GM12875 (cell line): ENCODE results near the gene RASL10B.

Experiments used
- H3K4me3 ChIP-seq: one replicate; pipeline ENCODE4 v1.5.1; 2011; ENCODE audit warnings: low read depth, low read length, control low read depth
- CTCF ChIP-seq: IDR thresholded peaks from 2 replicates; pipeline ENCODE4 v1.5.1; 2011; ENCODE audit warnings: low read depth, mild to moderate bottlenecking, control low read depth, inconsistent platforms, low read length, moderate library complexity, borderline replicate concordance; ENCODE audit not compliant: insufficient read depth

The RASL10B gene

GRCh38 chr17:35731239-35731916 is at the start of gene RASL10B:
Gene RASL10B (plus strand): TSS chr17:35731639. CDS start chr17:35735185, 3,546 bp downstream.
- TF ChIP-seq CTCF, result no peak
- no peak within 1 kb of the TSS for H3K4me3 ChIP-seq

- TF ChIP-seq CTCF, result no peak
- H3K4me3 ChIP-seq, result no peak overlapping the region
Measured at GRCh38 chr17:35683591-35683990, 47.8 kb upstream of the RASL10B start.

GRCh38 chr17:35684055-35684802 is 47.2 kb upstream of the RASL10B start:
- H3K4me3 ChIP-seq, result no peak overlapping the region
- no peak for TF ChIP-seq CTCF

GRCh38 chr17:35692512-35693210 is 38.8 kb upstream of the RASL10B start:
- no peak overlapping the region for H3K4me3 ChIP-seq
- no peak for TF ChIP-seq CTCF

- TF ChIP-seq CTCF, result no peak
- H3K4me3 ChIP-seq, result no peak overlapping the region
Measured at GRCh38 chr17:35693662-35694061, 37.8 kb upstream of the RASL10B start.

GRCh38 chr17:35694906-35695305 is 36.5 kb upstream of the RASL10B start:
- no peak overlapping the region for H3K4me3 ChIP-seq
- TF ChIP-seq CTCF, result no peak
